CD4-positive, CD25-positive, alpha-beta regulatory T cell (primary cell): ENCODE results near the gene RAB43. TPM values are rescaled to one million over a fixed set of nuclear protein-coding genes. Genes with fewer than 3 reads are reported as not detected.
"Not testable (repeated sequence)": the region's sequence is repeated elsewhere in the genome, so short reads cannot be mapped to it uniquely, and the experiment has no call there.

Source experiments
- ATAC-seq, 2 donors: fragments of 150-1000 bp; cut with Tn5 transposase; one replicate each; pipeline ENCODE4 v1.10.0; 2021; ENCODE audit warnings: low read depth in 2 of 2, moderate number of reproducible peaks in 2 of 2, moderate library complexity in 1 of 2
- DNase-seq, 3 donors: peaks; one replicate each; pipeline versions ENCODE4 v3.0.0 to v3.0.0-alpha.2; 2012 to 2022; ENCODE audit warnings: mixed read lengths in 1 of 3
- H3K27ac ChIP-seq: one replicate; pipeline ENCODE4 v1.7.0; 2013; ENCODE audit warnings: mild to moderate bottlenecking, low read length; ENCODE audit not compliant: insufficient read depth, poor library complexity, severe bottlenecking
- H3K27me3 ChIP-seq: one replicate; pipeline ENCODE4 v1.7.0; 2013; ENCODE audit warnings: low read length; ENCODE audit not compliant: control insufficient read depth, insufficient read depth
- H3K36me3 ChIP-seq: one replicate; pipeline ENCODE4 v1.7.0; 2013; ENCODE audit warnings: mild to moderate bottlenecking, low read length, moderate library complexity; ENCODE audit not compliant: control insufficient read depth, insufficient read depth
- H3K4me1 ChIP-seq: 2 replicates; pipeline ENCODE4 v1.7.0; 2013; ENCODE audit warnings: mild to moderate bottlenecking, low read length; ENCODE audit not compliant: insufficient read depth, control insufficient read depth, poor library complexity, severe bottlenecking
- H3K4me3 ChIP-seq: one replicate; pipeline ENCODE4 v1.7.0; 2013; ENCODE audit warnings: low read depth, mild to moderate bottlenecking, low read length, moderate library complexity
- H3K9me3 ChIP-seq, 2 experiments: 1 replicate in 1 of 2; 2 replicates in 1 of 2; pipeline ENCODE4 v1.7.0; 2013; ENCODE audit warnings: low read length in 2 of 2, mild to moderate bottlenecking in 1 of 2, moderate library complexity in 1 of 2; ENCODE audit not compliant: control insufficient read depth in 2 of 2
- H3K27ac Mint-ChIP-seq, 3 donors: one replicate each; pipeline ENCODE4 v1.8.0; 2020 to 2022; ENCODE audit warnings: mild to moderate bottlenecking in 3 of 3, mixed read lengths in 3 of 3, moderate library complexity in 2 of 3
- H3K27me3 Mint-ChIP-seq: one replicate; pipeline ENCODE4 v1.8.0; 2022; ENCODE audit warnings: mild to moderate bottlenecking, mixed read lengths
- H3K36me3 Mint-ChIP-seq: one replicate; pipeline ENCODE4 v1.8.0; 2020; ENCODE audit warnings: mixed read lengths
- H3K4me1 Mint-ChIP-seq, 4 donors: one replicate each; pipeline ENCODE4 v1.8.0; 2020 to 2022; ENCODE audit warnings: mixed read lengths in 4 of 4, mild to moderate bottlenecking in 1 of 4
- H3K4me3 Mint-ChIP-seq, 4 donors: one replicate each; pipeline ENCODE4 v1.8.0; 2020 to 2022; ENCODE audit warnings: mild to moderate bottlenecking in 4 of 4, mixed read lengths in 4 of 4, moderate library complexity in 3 of 4
- H3K9me3 Mint-ChIP-seq, 7 donors: one replicate each; pipeline ENCODE4 v1.8.0; 2020 to 2022; ENCODE audit warnings: mixed read lengths in 7 of 7, mild to moderate bottlenecking in 3 of 7, moderate library complexity in 2 of 7
- polyA plus RNA-seq, 4 donors: library from polyadenylated mRNA; unstranded; fragments of 300-500 nt; fragmentation: Illumina TruSeq; gene quantifications; one replicate each; pipeline ENCODE4 v1.2.3, GENCODE V29; 2021
- total RNA-seq: library from RNA; stranded (reverse); gene quantifications from one replicate; pipeline ENCODE4 v1.2.3, GENCODE V29; 2022

Gene RAB43
- 57.2 TPM for total RNA-seq
- polyA plus RNA-seq, result 10 to 100 TPM; 14.5 to 21.9 (median 19.1) TPM

GRCh38 chr3:129121792-129122411 lies at the start of gene RAB43:
Gene RAB43, minus strand, starts transcription at chr3:129121804. Its CDS starts 315 bp downstream, at chr3:129121489.
- Histone ChIP-seq H3K27me3 (no peaks in the 10 kb centered on the region), H3K4me3 (peak within 1 kb of the TSS; percentile 98), H3K4me1 (peaks cover 56% of the 10 kb centered on the region), H3K36me3 (peaks cover 6% of the 10 kb centered on the region), H3K9me3 (no peaks in the 10 kb centered on the region), H3K27ac (peak within 1 kb of the TSS; percentile 90)
- peak; percentile 52 to 60 for ATAC-seq
- Mint-ChIP-seq H3K4me3 (peak within 1 kb of the TSS; percentile 93 to 98 (median 96)), H3K27ac (peak within 1 kb of the TSS; percentile 95 to 99 (median 97)), H3K36me3 (peaks cover 24% of the 10 kb centered on the region), H3K27me3 (no peaks in the 10 kb centered on the region), H3K9me3 (peaks cover 0 to 1% (median 0%) of the 10 kb centered on the region in 7 donors), H3K4me1 (peaks cover 10 to 48% (median 33%) of the 10 kb centered on the region in 4 donors)
- DNase-seq, result peak; percentile 84 to 87 (median 86)

GRCh38 chr3:129166579-129167332 lies 45.2 kb upstream of the RAB43 start:
- Histone ChIP-seq H3K9me3 (no peaks in the 10 kb centered on the region), H3K4me3 (no peak overlapping the region), H3K36me3 (peaks cover 46% of the 10 kb centered on the region), H3K27me3 (no peaks in the 10 kb centered on the region), H3K27ac (no peak overlapping the region), H3K4me1 (peaks cover 11% of the 10 kb centered on the region)
- no peak for DNase-seq
- Mint-ChIP-seq H3K27ac (no peak overlapping the region), H3K4me3 (peak overlapping the region in 1 of 4 donors; percentile 13), H3K36me3 (peaks cover 34% of the 10 kb centered on the region), H3K9me3 (no peaks in the 10 kb centered on the region), H3K27me3 (no peaks in the 10 kb centered on the region), H3K4me1 (peaks cover 13 to 40% (median 28%) of the 10 kb centered on the region in 4 donors)
- ATAC-seq, result no peak

GRCh38 chr3:129165594-129165993 lies 44.0 kb upstream of the RAB43 start:
- not testable (repeated sequence) for H3K27ac Mint-ChIP-seq, H3K27me3 ChIP-seq, H3K4me3 ChIP-seq, DNase-seq, H3K9me3 Mint-ChIP-seq, ATAC-seq, H3K9me3 ChIP-seq, H3K27me3 Mint-ChIP-seq
- Mint-ChIP-seq H3K36me3 (peaks cover 26% of the 10 kb centered on the region), H3K4me1 (peaks cover 7 to 39% (median 26%) of the 10 kb centered on the region in 4 donors), H3K4me3 (peak overlapping the region in 1 of 4 donors; percentile 60)
- Histone ChIP-seq H3K4me1 (peaks cover 10% of the 10 kb centered on the region), H3K27ac (peak overlapping the region; percentile 10), H3K36me3 (peaks cover 34% of the 10 kb centered on the region)

- Histone ChIP-seq H3K4me3 (no peak overlapping the region), H3K27me3 (no peaks in the 10 kb centered on the region), H3K36me3 (peaks cover 23% of the 10 kb centered on the region), H3K4me1 (peaks cover 18% of the 10 kb centered on the region), H3K9me3 (no peaks in the 10 kb centered on the region), H3K27ac (peak overlapping the region; percentile 45)
- no peaks in the 10 kb centered on the region for H3K9me3 Mint-ChIP-seq
- peak overlapping the region in 2 of 3 donors; percentile 52 to 86 for H3K27ac Mint-ChIP-seq
- ATAC-seq, result no peak
- H3K36me3 Mint-ChIP-seq, result peaks cover 15% of the 10 kb centered on the region
- peak overlapping the region in 2 of 4 donors; percentile 47 to 60 for H3K4me3 Mint-ChIP-seq
- H3K27me3 Mint-ChIP-seq, result peaks cover 5% of the 10 kb centered on the region
- DNase-seq, result no peak
- peaks cover 13 to 44% (median 27%) of the 10 kb centered on the region in 4 donors for H3K4me1 Mint-ChIP-seq
Measured at GRCh38 chr3:129164500-129164899, 42.9 kb upstream of the RAB43 start.

GRCh38 chr3:129162729-129163579 lies 41.4 kb upstream of the RAB43 start:
- peak overlapping the region; percentile 13 to 100 (median 98) for H3K4me3 Mint-ChIP-seq
- DNase-seq (peak in 1 of 3 donors; percentile 36), ATAC-seq (no peak)
- Histone ChIP-seq H3K4me3 (peak overlapping the region; percentile 98), H3K9me3 (no peaks in the 10 kb centered on the region), H3K36me3 (peaks cover 27% of the 10 kb centered on the region), H3K4me1 (peaks cover 26% of the 10 kb centered on the region), H3K27me3 (no peaks in the 10 kb centered on the region), H3K27ac (peak overlapping the region; percentile 98)
- peak overlapping the region; percentile 99 to 100 (median 99) for H3K27ac Mint-ChIP-seq
- H3K36me3 Mint-ChIP-seq, result peaks cover 15% of the 10 kb centered on the region
- peaks cover 5% of the 10 kb centered on the region for H3K27me3 Mint-ChIP-seq
- peaks cover 21 to 53% (median 31%) of the 10 kb centered on the region in 4 donors for H3K4me1 Mint-ChIP-seq
- H3K9me3 Mint-ChIP-seq, result no peaks in the 10 kb centered on the region

GRCh38 chr3:129161860-129162271 lies 40.3 kb upstream of the RAB43 start:
- H3K4me3 Mint-ChIP-seq, result peak overlapping the region; percentile 97 to 100 (median 99)
- Histone ChIP-seq H3K9me3 (no peaks in the 10 kb centered on the region), H3K4me1 (peaks cover 26% of the 10 kb centered on the region), H3K27me3 (no peaks in the 10 kb centered on the region), H3K36me3 (peaks cover 28% of the 10 kb centered on the region), H3K27ac (peak overlapping the region; percentile 98), H3K4me3 (peak overlapping the region; percentile 98)
- no peaks in the 10 kb centered on the region for H3K9me3 Mint-ChIP-seq
- peaks cover 5% of the 10 kb centered on the region for H3K27me3 Mint-ChIP-seq
- peaks cover 16 to 52% (median 27%) of the 10 kb centered on the region in 4 donors for H3K4me1 Mint-ChIP-seq
- H3K36me3 Mint-ChIP-seq, result peaks cover 11% of the 10 kb centered on the region
- H3K27ac Mint-ChIP-seq, result peak overlapping the region; percentile 99 to 100 (median 99)
- DNase-seq, result peak in 1 of 3 donors; percentile 53
- ATAC-seq, result no peak
